IMR-90 (cell line): Measurements from ENCODE around the gene GPR171. TPM values are rescaled to one million over a fixed set of nuclear protein-coding genes. Genes with fewer than 3 reads are reported as not detected.

ENCODE experiments used
- microRNA-seq, 2 experiments: library from miRNA; stranded (forward) in 1 of 2; unstranded in 1 of 2; fragments of 10-50 nt in 1 of 2; fragments of <30 nt in 1 of 2; gene quantifications in 1 of 2; microRNA quantifications in 1 of 2; one replicate each; pipeline versions ENCODE3 to v1.1.0; 2013 to 2020; ENCODE audit not compliant: insufficient read depth in 1 of 2, insufficient read length in 1 of 2, unreplicated experiment in 1 of 2
- polyA plus RNA-seq, 3 experiments: library from polyadenylated mRNA; depleted of rRNA; stranded (reverse); fragments of >200 nt; gene quantifications; 2 replicates each; pipeline ENCODE4 v1.2.3, GENCODE V29; 2012; ENCODE audit warnings: low replicate concordance in 1 of 3
- small RNA-seq, 5 experiments: library from RNA; depleted of rRNA; stranded (forward); fragments of <200 nt; gene quantifications; one replicate each; pipeline ENCODE3, GENCODE V24; 2012
- total RNA-seq: library from RNA; depleted of rRNA; stranded (reverse); fragments of >200 nt; gene quantifications from 2 replicates; pipeline ENCODE4 v1.2.3, GENCODE V29; 2012; rRNA removed

The GPR171 gene
- total and polyA plus RNA-seq, 2 of the 4 experiments (the other 2 are of a cell fraction) = not detected

Small RNAs within 50 kb of the gene (microRNA-seq; reads per million reads assigned to microRNA genes)
- 21.7 reads per million, percentile 57 among the genes with 10 or more reads in this experiment for gene RNA5SP145 (ENCODE audit: insufficient read depth, insufficient read length)

Small RNAs within 50 kb of the gene (small RNA-seq; reads per million reads assigned to genes)
- 0 to 0.08 (median 0) reads per million in 5 experiments for gene RNA5SP145

Other genes with a start within 250 kb of the GPR171 start
- not detected in 2 replicates for gene CLRN1, start 230.5 kb downstream of the GPR171 start, total RNA-seq
- gene CLRN1, start 230.5 kb downstream of the GPR171 start, polyA plus RNA-seq (2012; rRNA removed) = not detected in 2 replicates
- gene MED12L, start 117.6 kb downstream of the GPR171 start, total RNA-seq = 0.18 and 0.28 TPM in 2 replicates
- 0.05 and 0.16 TPM in 2 replicates for gene MED12L, start 117.6 kb downstream of the GPR171 start, polyA plus RNA-seq (2012; rRNA removed)
- not detected in 2 replicates for gene P2RY14, start 75.3 kb upstream of the GPR171 start, total RNA-seq
- gene P2RY14, start 75.3 kb upstream of the GPR171 start, polyA plus RNA-seq (2012; rRNA removed) = not detected in 2 replicates
- 0.28 and 0.36 TPM in 2 replicates for gene GPR87, start 113.6 kb upstream of the GPR171 start, total RNA-seq
- 0.26 TPM in 2 replicates for gene GPR87, start 113.6 kb upstream of the GPR171 start, polyA plus RNA-seq (2012; rRNA removed)
- not detected in 2 replicates for gene P2RY13, start 126.3 kb upstream of the GPR171 start, total RNA-seq
- not detected in 2 replicates for gene P2RY13, start 126.3 kb upstream of the GPR171 start, polyA plus RNA-seq (2012; rRNA removed)
- gene P2RY12, start 181.5 kb upstream of the GPR171 start, total RNA-seq = not detected in 2 replicates
- not detected in 2 replicates for gene P2RY12, start 181.5 kb upstream of the GPR171 start, polyA plus RNA-seq (2012; rRNA removed)